Progenitor cell of endocrine pancreas (in vitro differentiated cells): Measurements from ENCODE around the gene ITGB6. TPM values are rescaled to one million over a fixed set of nuclear protein-coding genes. Genes with fewer than 3 reads are reported as not detected.

ENCODE experiments used
- DNase-seq: peaks from one replicate; pipeline ENCODE4 v3.0.0; 2021; ENCODE audit warnings: low spot score; ENCODE audit not compliant: unreplicated experiment
- H3K27ac Mint-ChIP-seq: 2 replicates; pipeline ENCODE4 v1.8.0; 2021; ENCODE audit warnings: mild to moderate bottlenecking, moderate library complexity, mixed read lengths
- H3K27me3 Mint-ChIP-seq: 2 replicates; pipeline ENCODE4 v1.8.0; 2021; ENCODE audit warnings: mixed read lengths
- H3K36me3 Mint-ChIP-seq: 2 replicates; pipeline ENCODE4 v1.8.0; 2022; ENCODE audit warnings: mixed read lengths; ENCODE audit not compliant: insufficient read depth
- H3K4me1 Mint-ChIP-seq: 2 replicates; pipeline ENCODE4 v1.8.0; 2021; ENCODE audit warnings: low read depth, mixed read lengths
- H3K4me3 Mint-ChIP-seq: 2 replicates; pipeline ENCODE4 v1.8.0; 2021; ENCODE audit warnings: low read depth, mild to moderate bottlenecking, moderate library complexity, mixed read lengths
- H3K9me3 Mint-ChIP-seq: 2 replicates; pipeline ENCODE4 v1.8.0; 2021; ENCODE audit warnings: low read depth, mixed read lengths
- total RNA-seq: library from RNA; stranded (reverse); gene quantifications from 2 replicates; pipeline ENCODE4 v1.2.1, GENCODE V29; 2021
- TF ChIP-seq, protein P1 (sequence below): fragments of 200-600 bp; sonication (generic); IDR thresholded peaks from one replicate; pipeline ENCODE4 v1.5.0; 2021; ENCODE audit warnings: antibody characterized with exemption, mild to moderate bottlenecking; ENCODE audit not compliant: unreplicated experiment

ITGB6 gene
- total RNA-seq, 1 donor from 2014 or later, result 6.7 TPM

DNA sequence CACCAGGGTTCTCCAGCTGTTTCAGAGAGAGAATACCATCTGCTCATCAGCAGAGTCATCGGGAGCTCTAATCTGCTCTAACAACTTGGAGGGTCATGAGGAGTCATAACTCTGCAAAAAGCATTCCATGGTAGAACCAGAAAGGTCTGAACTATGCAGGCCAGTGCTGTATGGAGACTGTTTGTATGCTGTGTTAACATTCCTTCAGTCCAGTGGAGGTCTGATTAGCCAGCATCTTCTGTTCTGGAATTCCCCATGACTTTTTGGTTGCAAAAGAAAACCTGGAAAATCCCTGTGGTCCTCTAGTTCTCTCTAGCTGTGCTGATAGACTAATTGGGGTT, 9.4 kb upstream of the ITGB6 start:
- H3K4me1 Mint-ChIP-seq, result peaks cover 27% of the 10 kb centered on the region
- H3K27me3 Mint-ChIP-seq, result no peaks in the 10 kb centered on the region
- no peaks in the 10 kb centered on the region for H3K36me3 Mint-ChIP-seq
- H3K27ac Mint-ChIP-seq, result no peak overlapping the region
- TF ChIP-seq, protein P1, sequence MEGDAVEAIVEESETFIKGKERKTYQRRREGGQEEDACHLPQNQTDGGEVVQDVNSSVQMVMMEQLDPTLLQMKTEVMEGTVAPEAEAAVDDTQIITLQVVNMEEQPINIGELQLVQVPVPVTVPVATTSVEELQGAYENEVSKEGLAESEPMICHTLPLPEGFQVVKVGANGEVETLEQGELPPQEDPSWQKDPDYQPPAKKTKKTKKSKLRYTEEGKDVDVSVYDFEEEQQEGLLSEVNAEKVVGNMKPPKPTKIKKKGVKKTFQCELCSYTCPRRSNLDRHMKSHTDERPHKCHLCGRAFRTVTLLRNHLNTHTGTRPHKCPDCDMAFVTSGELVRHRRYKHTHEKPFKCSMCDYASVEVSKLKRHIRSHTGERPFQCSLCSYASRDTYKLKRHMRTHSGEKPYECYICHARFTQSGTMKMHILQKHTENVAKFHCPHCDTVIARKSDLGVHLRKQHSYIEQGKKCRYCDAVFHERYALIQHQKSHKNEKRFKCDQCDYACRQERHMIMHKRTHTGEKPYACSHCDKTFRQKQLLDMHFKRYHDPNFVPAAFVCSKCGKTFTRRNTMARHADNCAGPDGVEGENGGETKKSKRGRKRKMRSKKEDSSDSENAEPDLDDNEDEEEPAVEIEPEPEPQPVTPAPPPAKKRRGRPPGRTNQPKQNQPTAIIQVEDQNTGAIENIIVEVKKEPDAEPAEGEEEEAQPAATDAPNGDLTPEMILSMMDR, result no peak
- H3K4me3 Mint-ChIP-seq, result no peak overlapping the region
- H3K9me3 Mint-ChIP-seq, result no peaks in the 10 kb centered on the region
- no peak for DNase-seq

DNA sequence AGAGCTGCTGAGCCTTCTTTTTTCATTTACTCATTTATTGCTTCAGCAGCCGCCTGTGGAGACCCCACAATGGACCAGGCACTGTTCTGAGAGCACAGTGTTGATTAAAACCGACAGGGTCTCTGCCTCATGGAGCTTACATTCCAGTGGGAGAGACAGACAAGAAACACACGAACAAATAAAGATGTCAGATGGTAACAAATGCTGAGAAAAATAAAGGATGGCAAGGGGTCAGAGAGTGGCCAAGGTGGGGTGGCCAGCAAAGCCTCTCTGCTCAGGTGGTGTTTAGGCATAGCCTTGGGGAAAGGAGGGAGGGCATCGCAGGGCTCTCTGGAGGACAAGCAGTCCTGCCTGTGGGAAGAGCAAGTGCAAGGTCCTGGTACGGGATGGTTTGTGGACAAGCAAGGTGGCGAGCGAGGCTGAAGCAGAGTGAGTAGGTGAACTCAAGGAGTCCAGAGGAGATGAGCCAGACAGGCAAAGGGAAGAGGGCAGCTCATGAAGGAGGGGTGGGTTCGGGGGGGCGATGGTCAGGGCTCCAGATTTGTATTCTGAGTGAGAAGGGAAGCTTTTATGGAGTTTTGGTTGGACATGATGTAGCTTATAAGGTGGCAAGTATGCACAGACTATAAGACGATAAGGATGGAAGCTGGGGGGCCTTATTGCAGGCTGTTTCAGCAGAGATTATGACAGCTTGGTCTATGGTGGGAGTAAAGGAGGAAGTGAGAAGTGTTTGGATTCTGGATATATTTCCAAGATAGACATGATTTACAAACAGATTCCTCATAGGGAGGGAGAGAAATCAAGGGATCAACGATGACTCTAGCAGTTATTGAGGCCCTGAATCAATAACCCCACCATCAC, 8.8 kb upstream of the ITGB6 start:
- DNase-seq, result no peak
- Mint-ChIP-seq H3K4me3 (no peak overlapping the region), H3K36me3 (no peaks in the 10 kb centered on the region), H3K27ac (peak overlapping the region; percentile 93), H3K9me3 (no peaks in the 10 kb centered on the region), H3K27me3 (no peaks in the 10 kb centered on the region), H3K4me1 (peaks cover 27% of the 10 kb centered on the region)
- TF ChIP-seq, protein P1, result no peak

DNA sequence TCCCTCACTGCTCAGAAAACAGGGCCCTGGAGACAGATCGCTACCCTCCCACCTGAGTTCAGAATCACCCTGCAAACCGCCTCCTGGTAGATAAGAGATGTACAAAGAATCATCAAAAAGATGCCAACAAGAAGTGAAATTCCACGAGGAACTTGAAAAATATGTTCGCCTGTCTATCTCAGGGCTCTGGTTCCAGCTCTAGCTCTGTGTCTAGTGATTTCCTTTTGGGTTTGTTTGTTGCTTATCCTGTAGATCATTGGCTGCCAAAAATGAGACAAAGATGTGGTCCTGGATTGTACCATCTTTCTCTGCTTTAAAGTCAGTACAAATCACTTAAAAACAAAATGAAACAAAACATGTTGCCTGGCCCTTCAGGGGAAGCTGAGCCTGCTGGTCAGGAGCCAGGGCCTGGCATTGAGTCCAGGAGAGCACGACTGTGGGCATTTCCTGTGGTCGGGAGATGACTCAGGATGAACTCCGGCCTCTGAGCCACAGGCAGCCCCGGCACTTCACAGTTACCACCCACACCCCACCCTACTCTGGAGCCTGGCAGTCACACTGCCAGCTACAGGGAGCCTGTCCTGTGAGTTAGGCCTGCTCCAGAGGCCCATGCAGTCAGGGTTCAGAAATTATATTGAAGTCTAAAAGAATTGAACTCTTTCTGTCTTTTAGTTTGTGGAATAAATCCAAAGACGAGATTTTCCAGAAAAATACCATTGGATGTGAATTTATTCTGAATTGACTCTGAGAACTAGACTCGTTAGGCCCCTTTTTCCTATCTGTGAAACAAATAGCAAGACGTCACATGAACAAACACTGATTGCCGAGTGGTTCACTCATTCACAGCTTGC, 8.0 kb upstream of the ITGB6 start:
- H3K9me3 Mint-ChIP-seq, result no peaks in the 10 kb centered on the region
- H3K27ac Mint-ChIP-seq, result peak overlapping the region; percentile 93
- H3K27me3 Mint-ChIP-seq, result no peaks in the 10 kb centered on the region
- H3K4me3 Mint-ChIP-seq, result no peak overlapping the region
- H3K36me3 Mint-ChIP-seq, result no peaks in the 10 kb centered on the region
- no peak for DNase-seq
- TF ChIP-seq, protein P1, result no peak
- peaks cover 27% of the 10 kb centered on the region for H3K4me1 Mint-ChIP-seq

DNA sequence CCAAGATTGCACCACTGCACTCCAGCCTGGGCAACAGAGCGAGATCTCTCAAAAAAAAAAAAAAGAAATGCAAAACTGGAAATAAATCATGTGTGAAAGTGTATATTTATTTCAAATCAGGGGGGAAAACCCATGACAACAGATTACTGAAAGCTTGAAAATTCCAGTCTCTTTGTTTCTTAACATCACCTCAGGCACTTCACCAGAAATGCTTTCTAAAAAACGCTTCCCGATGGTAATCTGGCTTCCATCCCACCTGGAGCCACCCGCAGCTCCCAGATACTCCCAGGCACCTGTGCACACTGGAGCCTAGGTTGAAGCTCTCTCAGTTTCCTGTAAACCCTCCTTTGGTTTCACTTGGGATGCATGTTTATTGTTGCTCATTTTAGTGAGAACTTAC, 7.2 kb upstream of the ITGB6 start:
- H3K4me3 Mint-ChIP-seq, result no peak overlapping the region
- TF ChIP-seq, protein P1, result no peak
- no peak for DNase-seq
- no peaks in the 10 kb centered on the region for H3K9me3 Mint-ChIP-seq
- peak overlapping the region; percentile 33 for H3K27ac Mint-ChIP-seq
- H3K36me3 Mint-ChIP-seq, result no peaks in the 10 kb centered on the region
- H3K4me1 Mint-ChIP-seq, result peaks cover 27% of the 10 kb centered on the region
- H3K27me3 Mint-ChIP-seq, result no peaks in the 10 kb centered on the region

DNA sequence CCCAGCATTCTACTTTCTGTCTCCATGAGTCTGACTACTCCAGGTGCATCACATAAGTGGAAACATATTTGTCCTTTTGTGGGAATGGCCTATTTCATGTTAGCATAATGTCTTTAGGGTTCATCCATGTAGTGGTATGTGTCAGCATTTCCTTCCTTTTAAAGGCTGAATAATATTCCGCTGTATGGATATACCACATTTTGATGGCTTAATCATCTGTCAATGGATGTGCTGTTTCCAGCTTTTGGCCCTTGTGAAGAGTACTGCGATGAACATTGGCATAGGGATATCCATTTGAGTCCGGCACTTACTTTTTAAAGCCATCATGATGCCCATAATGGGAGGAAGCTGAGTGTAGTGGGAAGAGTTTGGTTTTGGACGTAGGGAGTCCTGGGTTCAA, 6.4 kb upstream of the ITGB6 start:
- Mint-ChIP-seq H3K4me1 (peaks cover 27% of the 10 kb centered on the region), H3K27ac (no peak overlapping the region), H3K4me3 (no peak overlapping the region), H3K9me3 (no peaks in the 10 kb centered on the region), H3K27me3 (no peaks in the 10 kb centered on the region), H3K36me3 (no peaks in the 10 kb centered on the region)
- TF ChIP-seq, protein P1, result no peak
- DNase-seq, result no peak
